ENCODE results near the gene PTPRK. TPM values are rescaled to one million over a fixed set of nuclear protein-coding genes. Genes with fewer than 3 reads are reported as not detected.
A peak's percentile ranks its signal among the peaks of the same experiment; 100 is the strongest.

Gene PTPRK
- total and polyA plus RNA-seq, 2 donors (not counting 1 experiment from before 2014, with no cell fraction given): 16.2 to 18.7 TPM

GRCh38 chr6:128478230-128479047 lies 42.0 kb downstream of the PTPRK start:
- Mint-ChIP-seq H3K4me3 (peak overlapping the region; percentile 21), H3K27ac (no peak overlapping the region)
- H2AFZ ChIP-seq (ENCODE audit: insufficient read depth, low read depth, low read length, poor library complexity, severe bottlenecking): peak overlapping the region; percentile 5

More at GRCh38 chr6:128478230-128479047, 42.0 kb downstream of the PTPRK start:
- CTCF ChIA-PET: no interaction called here
- ATAC-seq (ENCODE audit: low read depth) (no peak), DNase-seq (no peak)
- POLR2A ChIA-PET: no interaction called here
- no peak overlapping the region for H3K4me2 ChIP-seq (replicated peaks; ENCODE audit: low read depth, low read length, poor library complexity, severe bottlenecking)
- no peaks in the 10 kb centered on the region for H3K9me3 Mint-ChIP-seq (ENCODE audit: insufficient read depth)
- WGBS (ENCODE audit: insufficient coverage): no CpG with 5 or more reads among the region's 3 CpGs
- no peak overlapping the region for H3K9ac ChIP-seq (ENCODE audit: low read length)
- no peaks in the 10 kb centered on the region for H3K36me3 ChIP-seq (replicated peaks in 1 of 2; ENCODE audit: control extremely low read depth in 1 of 2, control insufficient read depth in 1 of 2, extremely low read depth in 1 of 2, insufficient read depth in 2 of 2, low read length in 1 of 2)
- no peak overlapping the region for H3K27ac ChIP-seq (ENCODE audit: low read length in 2 of 2)
- peaks cover 1% of the 10 kb centered on the region for H3K4me1 Mint-ChIP-seq
- no peak overlapping the region for H3K4me3 ChIP-seq (ENCODE audit: control extremely low read depth in 1 of 5, extremely low read depth in 1 of 5, insufficient read depth in 1 of 5, low read depth in 2 of 5, low read length in 4 of 5)
- intact Hi-C loops (cut with micrococcal nuclease): no loop called here
- no peaks in the 10 kb centered on the region for H3K4me1 ChIP-seq (ENCODE audit: control insufficient read depth in 2 of 2, insufficient read depth in 2 of 2, low read length in 2 of 2)
- no peak for TF ChIP-seq CTCF (IDR thresholded peaks at IDR 0.05)
- no peaks in the 10 kb centered on the region for H4K20me1 ChIP-seq (ENCODE audit: control insufficient read depth, insufficient read depth, low read length, poor library complexity, severe bottlenecking)
- no peaks in the 10 kb centered on the region for H3K27me3 ChIP-seq (replicated peaks in 1 of 4; ENCODE audit: control extremely low read depth in 1 of 4, control insufficient read depth in 3 of 4, insufficient read depth in 4 of 4, low read length in 3 of 4)
- H3K9me3 ChIP-seq (ENCODE audit: control extremely low read depth in 1 of 3, control insufficient read depth in 2 of 3, insufficient read depth in 1 of 3, low read length in 2 of 3): no peaks in the 10 kb centered on the region
- no peaks in the 10 kb centered on the region for H3K27me3 Mint-ChIP-seq
- H3K79me2 ChIP-seq (ENCODE audit: control insufficient read depth, insufficient read depth, low read length): no peaks in the 10 kb centered on the region
